AG10803 (cell line): ENCODE results near the gene CNTNAP1.

Experiments
- DNase-seq: peaks from one replicate; pipeline ENCODE4 v3.0.0; 2010; ENCODE audit warnings: low read depth
- H3K4me3 ChIP-seq: 2 replicates; pipeline ENCODE4 v1.5.1; 2011; ENCODE audit warnings: mild to moderate bottlenecking, low read length, control low read depth
- TF ChIP-seq, protein P1 (sequence below): conservative IDR thresholded peaks from 2 replicates; pipeline ENCODE4 v1.5.1; 2011; ENCODE audit warnings: mild to moderate bottlenecking, low read length, control low read depth, inconsistent platforms

Gene CNTNAP1

DNA sequence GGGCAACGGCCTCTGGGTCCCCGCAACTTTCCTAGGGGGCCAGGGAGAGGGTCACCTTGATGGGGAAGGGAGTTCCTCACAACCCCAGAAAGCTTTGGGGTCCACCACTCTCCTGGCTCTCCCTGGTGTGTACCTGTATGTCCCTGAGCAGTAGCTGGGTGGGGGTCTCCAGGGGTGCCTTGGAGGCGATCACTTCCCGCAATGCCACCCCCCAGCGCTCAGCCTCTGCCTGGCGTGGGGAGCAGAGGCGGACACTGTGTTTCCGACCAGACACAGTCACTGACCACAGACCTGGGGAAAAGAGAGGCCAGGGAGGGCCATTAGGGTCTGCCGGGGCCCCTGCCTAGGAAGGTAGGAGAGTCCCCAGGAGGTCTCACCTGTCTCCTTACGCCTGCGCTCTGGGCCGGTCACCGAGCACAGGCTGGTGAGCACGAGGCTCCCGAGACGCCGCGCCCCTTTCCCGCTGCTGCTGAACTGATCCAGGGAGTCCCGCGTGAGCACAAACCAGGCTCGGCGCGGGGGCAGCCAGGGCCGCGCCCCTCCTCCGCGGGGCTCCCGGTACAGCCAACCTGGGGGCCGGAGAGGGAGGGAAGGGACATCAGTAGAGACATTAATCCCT is 9.0 kb upstream of the CNTNAP1 start:
- TF ChIP-seq, protein P1, sequence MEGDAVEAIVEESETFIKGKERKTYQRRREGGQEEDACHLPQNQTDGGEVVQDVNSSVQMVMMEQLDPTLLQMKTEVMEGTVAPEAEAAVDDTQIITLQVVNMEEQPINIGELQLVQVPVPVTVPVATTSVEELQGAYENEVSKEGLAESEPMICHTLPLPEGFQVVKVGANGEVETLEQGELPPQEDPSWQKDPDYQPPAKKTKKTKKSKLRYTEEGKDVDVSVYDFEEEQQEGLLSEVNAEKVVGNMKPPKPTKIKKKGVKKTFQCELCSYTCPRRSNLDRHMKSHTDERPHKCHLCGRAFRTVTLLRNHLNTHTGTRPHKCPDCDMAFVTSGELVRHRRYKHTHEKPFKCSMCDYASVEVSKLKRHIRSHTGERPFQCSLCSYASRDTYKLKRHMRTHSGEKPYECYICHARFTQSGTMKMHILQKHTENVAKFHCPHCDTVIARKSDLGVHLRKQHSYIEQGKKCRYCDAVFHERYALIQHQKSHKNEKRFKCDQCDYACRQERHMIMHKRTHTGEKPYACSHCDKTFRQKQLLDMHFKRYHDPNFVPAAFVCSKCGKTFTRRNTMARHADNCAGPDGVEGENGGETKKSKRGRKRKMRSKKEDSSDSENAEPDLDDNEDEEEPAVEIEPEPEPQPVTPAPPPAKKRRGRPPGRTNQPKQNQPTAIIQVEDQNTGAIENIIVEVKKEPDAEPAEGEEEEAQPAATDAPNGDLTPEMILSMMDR = no peak
- peak overlapping the region; percentile 91 for H3K4me3 ChIP-seq
- no peak for DNase-seq

DNA sequence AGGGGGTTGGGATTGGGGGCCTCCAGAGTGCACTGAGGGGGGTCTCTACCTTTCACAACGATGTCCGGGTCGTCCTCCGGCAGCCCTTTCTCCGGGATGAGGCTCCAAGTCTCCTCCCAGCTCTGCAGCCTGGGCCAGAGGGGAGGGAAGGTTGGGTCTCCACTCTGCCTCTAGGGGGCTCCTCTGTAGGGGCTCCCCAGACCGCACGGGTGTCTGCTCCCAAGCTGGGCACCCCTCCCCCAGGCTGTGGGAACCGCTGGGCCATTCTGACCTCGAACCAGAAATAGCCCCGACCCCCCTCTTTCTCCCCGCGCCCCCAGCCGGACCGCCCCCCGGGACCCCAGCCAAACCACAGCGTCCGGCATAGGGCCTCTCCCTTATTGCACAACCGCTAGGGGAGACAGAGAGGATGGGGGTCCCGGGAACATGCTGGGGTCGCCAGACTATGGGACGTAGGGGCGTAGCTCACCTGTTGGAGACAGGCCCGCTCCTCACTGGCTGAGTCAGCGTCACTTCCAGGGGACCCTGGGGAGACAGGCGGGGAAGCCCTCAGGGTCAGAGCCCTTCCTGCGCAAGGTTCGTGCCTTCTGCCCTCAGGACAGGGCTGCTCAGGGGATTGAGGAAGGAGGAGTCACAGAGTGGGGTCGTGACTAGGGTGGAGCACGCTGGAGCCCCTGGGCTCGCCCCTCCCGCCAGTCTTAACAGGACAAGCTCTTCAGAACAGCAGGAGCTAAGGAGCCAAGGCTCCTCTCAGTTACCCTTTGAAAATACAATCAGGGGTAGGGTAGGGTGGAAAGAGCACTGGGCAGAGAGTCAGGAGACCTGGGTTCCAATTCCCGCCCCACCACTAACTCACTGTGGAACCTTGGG is 8.2 kb upstream of the CNTNAP1 start:
- peak overlapping the region; percentile 91 for H3K4me3 ChIP-seq
- TF ChIP-seq, protein P1 = peak; percentile 56
- DNase-seq = peak; percentile 56

DNA sequence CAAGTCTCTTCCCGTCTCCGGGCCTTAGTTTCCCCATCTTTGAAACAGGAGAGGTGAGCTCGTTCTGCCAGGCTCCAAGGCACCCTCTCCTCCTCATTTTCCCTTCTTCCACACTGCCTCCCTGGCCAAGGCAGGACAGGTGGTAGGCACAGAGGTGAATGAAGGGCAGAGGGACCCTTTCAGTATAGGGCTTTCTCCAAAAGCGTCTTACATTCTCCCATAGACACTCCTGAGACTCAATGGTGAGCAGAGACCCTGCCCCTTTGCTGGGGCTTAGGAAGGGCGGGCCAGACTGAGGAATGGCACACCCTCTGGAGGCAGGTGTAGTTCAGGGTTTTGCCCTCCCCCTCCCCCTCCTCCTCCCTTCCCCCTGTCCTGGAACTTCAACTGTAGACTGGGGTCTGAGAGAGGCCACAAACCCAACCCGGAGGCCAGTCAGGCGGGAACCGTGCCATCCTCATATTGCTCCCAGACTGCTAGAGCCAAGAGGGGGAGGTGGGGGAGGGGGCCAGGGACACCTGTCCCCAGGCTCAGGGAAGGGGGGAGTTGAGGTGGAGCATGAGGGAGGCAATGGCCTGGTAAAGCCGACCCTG is 7.5 kb upstream of the CNTNAP1 start:
- DNase-seq = no peak
- peak overlapping the region; percentile 91 for H3K4me3 ChIP-seq

DNA sequence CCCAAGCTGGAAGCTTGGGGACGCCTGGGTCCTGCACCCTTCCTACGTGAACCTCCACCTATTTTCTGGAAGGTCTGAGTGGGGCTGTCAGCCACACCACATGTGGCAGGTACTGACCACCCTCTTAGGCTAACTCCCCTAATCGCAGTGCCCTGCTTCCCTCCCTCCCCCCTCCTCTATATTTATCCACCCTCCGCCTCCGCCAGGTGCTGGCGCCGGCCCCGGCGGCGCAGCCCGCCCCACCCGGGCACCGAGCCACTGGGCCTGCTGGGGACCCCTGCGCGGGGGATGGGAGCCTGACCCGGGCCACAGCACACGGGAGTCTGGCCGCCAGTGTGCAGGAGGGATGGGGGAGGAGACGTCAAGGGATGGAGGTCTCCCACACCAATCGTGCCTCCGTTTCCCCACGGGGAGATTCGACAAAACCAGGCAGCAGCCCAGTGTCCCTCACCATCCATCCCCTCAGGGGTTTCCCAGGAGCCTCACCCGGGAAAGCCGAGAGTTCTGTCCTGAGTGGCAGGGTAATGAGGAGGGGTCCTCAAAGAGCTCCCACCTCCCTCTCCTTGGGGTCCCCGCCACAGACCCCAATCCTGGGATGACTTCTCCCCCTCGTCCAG is 6.9 kb upstream of the CNTNAP1 start:
- peak overlapping the region; percentile 91 for H3K4me3 ChIP-seq
- TF ChIP-seq, protein P1 = no peak
- DNase-seq = no peak

More for the DNA sequence above, 7.5 kb upstream of the CNTNAP1 start:
- TF ChIP-seq, protein P1 = no peak

DNA sequence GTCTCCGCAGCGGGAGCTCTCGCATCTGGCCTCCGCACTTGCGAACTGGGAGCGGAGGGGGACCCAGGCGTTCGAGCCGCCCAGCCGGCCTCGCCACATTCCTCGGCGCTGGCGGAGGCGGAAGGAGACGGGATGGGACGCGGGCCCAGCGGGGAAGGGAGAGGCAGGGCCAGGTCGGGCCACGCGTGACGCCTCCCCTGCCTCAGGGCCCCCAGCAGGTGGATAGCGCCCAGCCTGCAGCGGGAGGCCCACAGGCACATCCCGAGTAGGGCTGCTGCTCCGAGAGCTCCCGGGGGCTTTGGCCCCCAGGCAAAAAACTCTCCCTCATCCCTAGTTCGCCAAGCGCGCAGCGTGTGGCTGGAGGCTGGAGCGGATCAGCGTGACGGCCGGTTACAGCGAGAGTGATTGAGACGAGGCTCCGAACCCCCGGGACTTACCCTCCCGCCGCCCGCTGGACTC is 6.3 kb upstream of the CNTNAP1 start:
- peak; percentile 45 for DNase-seq
- TF ChIP-seq, protein P1 = no peak
- peak overlapping the region; percentile 91 for H3K4me3 ChIP-seq

DNA sequence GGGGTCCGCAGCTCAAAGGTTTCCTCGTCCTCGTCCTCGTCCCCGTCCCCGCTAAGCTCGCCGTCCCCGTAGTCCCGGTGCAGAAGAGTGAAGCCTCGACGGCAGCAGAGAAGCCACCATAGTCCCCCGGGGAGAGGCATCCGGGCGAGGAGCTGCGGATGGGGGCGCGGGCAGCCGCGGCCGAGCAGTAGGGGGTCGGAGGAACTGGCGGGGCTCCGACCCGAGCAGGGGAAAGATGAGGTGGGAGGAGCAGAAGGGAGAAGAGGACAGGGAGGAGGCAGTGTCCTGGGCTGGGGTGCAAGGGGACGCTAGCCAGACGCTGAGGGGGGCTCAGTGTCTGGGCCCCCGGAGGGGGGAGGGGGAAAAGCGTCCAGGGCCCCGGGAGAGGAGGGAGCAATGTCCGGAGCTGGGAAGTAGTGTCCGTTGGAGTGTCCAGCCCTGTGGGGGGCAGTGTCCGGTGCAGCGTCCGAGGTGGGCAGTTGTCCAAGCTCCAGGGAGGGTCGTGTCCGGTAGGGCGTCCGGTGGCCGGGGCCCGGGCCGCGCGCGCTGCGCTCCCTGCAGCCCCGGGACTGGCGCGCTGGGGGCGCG is 5.8 kb upstream of the CNTNAP1 start, which contains the start of gene PLEKHH3:
PLEKHH3 (minus strand) TSS at position 571 of the 588 bp plus-strand sequence; CDS start at position 140, 431 bp downstream.
- TF ChIP-seq, protein P1 = peak; percentile 25
- no peak for DNase-seq
- peak within 1 kb of the TSS; percentile 91 for H3K4me3 ChIP-seq
